ENCODE data around the gene GDE1. TPM values are rescaled to one million over a fixed set of nuclear protein-coding genes. Genes with fewer than 3 reads are reported as not detected.

The GDE1 gene
- total RNA-seq, 4 donors from 2014 or later: 57.3 to 80.9 (median 68.8) TPM

DNA sequence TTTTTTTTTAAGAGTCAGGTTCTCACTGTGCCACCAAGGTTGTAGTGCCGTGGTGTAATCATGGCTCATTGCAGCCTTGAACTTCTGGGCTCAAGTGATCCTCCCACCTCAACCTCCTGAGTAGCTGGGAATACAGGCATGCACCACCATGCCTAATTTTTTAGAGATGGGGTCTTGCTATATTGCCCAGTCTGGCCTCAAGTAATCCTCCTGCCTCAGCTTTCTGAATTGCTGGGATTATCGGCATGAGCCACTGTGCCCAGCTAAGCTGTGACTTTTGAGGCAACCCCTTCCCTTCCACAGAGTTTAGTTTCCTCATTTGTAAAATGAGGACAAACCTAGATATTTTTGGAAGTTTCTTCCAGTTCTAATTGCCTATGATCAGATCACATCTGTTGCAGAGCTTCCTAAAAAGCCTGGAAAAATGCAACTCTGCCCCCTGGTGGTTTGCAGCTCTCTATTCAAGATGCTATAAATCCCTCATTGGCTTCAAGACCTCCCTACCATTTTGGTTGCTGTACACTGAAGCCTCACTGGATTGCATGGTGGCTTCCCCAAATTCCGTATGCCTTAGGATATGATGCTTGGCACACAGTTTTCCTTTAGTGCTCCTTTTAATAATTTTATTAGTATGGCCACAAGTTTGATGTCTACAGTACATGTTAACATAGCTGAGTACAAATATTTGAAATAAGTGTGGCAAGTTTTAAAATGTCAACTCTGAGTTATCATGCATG is 19.3 kb downstream of the GDE1 start:
- 93 to 95% methylated on average over 3 of the region's 3 CpGs for WGBS, 2 donors
- DNase-seq: peak; percentile 74 to 86
- Histone ChIP-seq H3K4me3 (replicated peaks in 1 of 3) (no peak overlapping the region), H3K27me3 (no peaks in the 10 kb centered on the region), H3K9me3 (no peaks in the 10 kb centered on the region), H3K36me3 (peaks cover 18 to 24% of the 10 kb centered on the region in 2 donors), H3K4me1 (peaks cover 14 to 17% of the 10 kb centered on the region in 2 donors), H3K27ac (no peak overlapping the region)
- intact Hi-C loops (cut with DNase I): loop anchor here (5.0 to 10.0 kb wide), 3 partner anchors 110 to 418 kb away; partner anchors contain the start of gene SYT17
- TF ChIP-seq, protein P1, sequence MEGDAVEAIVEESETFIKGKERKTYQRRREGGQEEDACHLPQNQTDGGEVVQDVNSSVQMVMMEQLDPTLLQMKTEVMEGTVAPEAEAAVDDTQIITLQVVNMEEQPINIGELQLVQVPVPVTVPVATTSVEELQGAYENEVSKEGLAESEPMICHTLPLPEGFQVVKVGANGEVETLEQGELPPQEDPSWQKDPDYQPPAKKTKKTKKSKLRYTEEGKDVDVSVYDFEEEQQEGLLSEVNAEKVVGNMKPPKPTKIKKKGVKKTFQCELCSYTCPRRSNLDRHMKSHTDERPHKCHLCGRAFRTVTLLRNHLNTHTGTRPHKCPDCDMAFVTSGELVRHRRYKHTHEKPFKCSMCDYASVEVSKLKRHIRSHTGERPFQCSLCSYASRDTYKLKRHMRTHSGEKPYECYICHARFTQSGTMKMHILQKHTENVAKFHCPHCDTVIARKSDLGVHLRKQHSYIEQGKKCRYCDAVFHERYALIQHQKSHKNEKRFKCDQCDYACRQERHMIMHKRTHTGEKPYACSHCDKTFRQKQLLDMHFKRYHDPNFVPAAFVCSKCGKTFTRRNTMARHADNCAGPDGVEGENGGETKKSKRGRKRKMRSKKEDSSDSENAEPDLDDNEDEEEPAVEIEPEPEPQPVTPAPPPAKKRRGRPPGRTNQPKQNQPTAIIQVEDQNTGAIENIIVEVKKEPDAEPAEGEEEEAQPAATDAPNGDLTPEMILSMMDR (IDR thresholded peaks at IDR 0.05): peak; percentile 53 to 78 (median 66)
- TF ChIP-seq POLR2A (IDR thresholded peaks at IDR 0.05): no peak

DNA sequence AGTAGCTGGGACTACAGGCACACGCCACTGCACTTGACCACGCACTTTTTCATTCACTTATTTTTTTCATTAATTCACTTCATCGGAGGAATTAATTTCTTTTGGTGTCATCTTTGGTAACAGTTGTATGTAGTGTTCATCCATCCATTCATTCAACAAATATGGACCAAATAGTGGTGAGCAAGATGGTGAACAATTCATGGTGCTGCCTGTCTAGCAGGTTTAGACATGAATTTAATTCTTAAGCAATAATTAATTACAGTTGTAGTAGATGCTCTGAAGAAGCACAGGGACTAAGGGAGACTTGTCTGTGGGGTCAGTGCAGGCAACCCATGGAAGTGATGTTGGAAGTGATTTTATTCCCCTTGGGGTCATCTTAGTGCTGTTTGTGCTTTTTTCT is 22.4 kb downstream of the GDE1 start:
- TF ChIP-seq POLR2A (IDR thresholded peaks at IDR 0.05): no peak
- TF ChIP-seq, protein P1 (IDR thresholded peaks at IDR 0.05): no peak
- no peak for DNase-seq
- Histone ChIP-seq H3K4me1 (no peaks in the 10 kb centered on the region), H3K4me3 (replicated peaks in 1 of 3) (no peak overlapping the region), H3K36me3 (peaks cover 18 to 22% of the 10 kb centered on the region in 2 donors), H3K27me3 (no peaks in the 10 kb centered on the region), H3K27ac (no peak overlapping the region), H3K9me3 (no peaks in the 10 kb centered on the region)
- WGBS, 2 donors: 64 to 77% methylated on average over 3 of the region's 3 CpGs
- intact Hi-C loops (cut with DNase I): no loop called here

DNA sequence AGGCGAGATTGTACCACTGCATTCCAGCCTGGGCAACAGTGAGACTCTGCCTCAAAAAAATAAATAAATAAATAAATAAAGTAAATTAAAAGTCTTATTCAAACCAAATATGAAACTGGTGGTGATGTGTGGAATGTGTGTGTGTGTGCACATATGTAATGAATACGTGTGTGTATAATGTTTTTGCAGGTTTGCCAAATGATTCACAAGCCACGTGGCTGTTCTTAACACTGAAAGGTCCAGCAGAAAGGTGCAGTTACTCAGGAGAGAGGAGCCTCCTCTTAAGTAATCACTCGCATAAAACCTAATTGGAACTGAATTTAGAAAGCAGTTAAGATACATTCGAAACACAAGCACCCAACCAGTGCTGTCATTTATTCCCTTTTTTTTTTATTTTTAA is 22.9 kb downstream of the GDE1 start:
- peaks cover 17 to 18% of the 10 kb centered on the region in 2 donors for H3K36me3 ChIP-seq
- H3K27ac ChIP-seq: no peak overlapping the region
- no peak overlapping the region for H3K4me3 ChIP-seq (replicated peaks in 1 of 3)
- 49 to 60% methylated on average over 5 of the region's 5 CpGs for WGBS, 2 donors
- no peaks in the 10 kb centered on the region for H3K9me3 ChIP-seq
- no peaks in the 10 kb centered on the region for H3K4me1 ChIP-seq
- no peak for TF ChIP-seq POLR2A (IDR thresholded peaks at IDR 0.05)
- TF ChIP-seq, protein P1 (IDR thresholded peaks at IDR 0.05): no peak
- intact Hi-C loops (cut with DNase I): no loop called here
- no peak for DNase-seq
- no peaks in the 10 kb centered on the region for H3K27me3 ChIP-seq

DNA sequence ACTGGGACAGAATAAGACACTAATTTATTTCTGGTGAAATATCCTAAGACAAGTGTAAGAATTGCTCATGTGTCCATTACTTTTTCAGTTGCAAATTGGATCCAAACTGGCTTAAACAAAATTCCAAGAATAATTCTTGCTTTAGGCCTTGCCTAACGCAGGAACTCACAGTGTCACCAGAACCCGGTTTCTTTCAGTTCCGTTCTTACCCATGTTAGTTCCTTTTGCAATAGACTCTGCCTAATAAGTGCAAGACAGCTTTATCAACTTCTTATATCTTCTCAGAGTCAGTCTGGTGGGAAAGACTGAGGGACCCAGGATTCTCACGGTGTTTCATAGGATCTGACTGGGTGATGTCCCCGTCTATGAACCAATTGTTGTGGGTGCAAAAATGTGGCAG is 24.7 kb downstream of the GDE1 start:
- WGBS, 2 donors: 78 to 82% methylated on average over 5 of the region's 5 CpGs
- no peak overlapping the region for H3K27ac ChIP-seq
- intact Hi-C loops (cut with DNase I): no loop called here

DNA sequence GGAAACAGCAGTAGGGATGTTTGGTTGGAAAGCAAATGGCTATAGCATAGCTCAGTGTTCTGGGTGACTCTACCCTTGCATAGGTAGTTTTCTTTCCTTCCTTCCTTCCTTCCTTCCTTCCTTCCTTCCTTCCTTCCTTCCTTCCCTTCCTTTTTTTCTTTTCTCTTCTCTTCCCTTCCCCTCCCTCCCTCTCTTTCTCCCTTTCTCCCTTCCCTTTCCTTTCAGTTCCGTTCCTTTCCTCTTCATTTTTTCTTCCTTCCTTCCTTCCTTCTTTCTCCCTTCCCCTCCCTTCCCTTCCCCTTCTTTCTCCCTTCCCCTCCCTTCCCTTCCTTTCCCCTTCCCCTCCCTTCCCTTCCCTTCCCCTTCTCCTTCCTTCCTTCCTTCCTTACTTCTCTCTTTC is 31.3 kb downstream of the GDE1 start:
- Histone ChIP-seq H3K9me3 (no peaks in the 10 kb centered on the region), H3K27ac (no peak overlapping the region), H3K4me3 (replicated peaks in 1 of 3) (no peak overlapping the region), H3K4me1 (no peaks in the 10 kb centered on the region), H3K27me3 (no peaks in the 10 kb centered on the region), H3K36me3 (no peaks in the 10 kb centered on the region)
- intact Hi-C loops (cut with DNase I): no loop called here
- no peak for DNase-seq
- TF ChIP-seq, protein P1 (IDR thresholded peaks at IDR 0.05): no peak
- no peak for TF ChIP-seq POLR2A (IDR thresholded peaks at IDR 0.05)
- WGBS, 2 donors: 81 to 94% methylated on average over 1 of the region's 1 CpG

More for the DNA sequence above, 24.7 kb downstream of the GDE1 start:
- TF ChIP-seq, protein P1 (IDR thresholded peaks at IDR 0.05): no peak
- no peak for TF ChIP-seq POLR2A (IDR thresholded peaks at IDR 0.05)
- Histone ChIP-seq H3K4me3 (replicated peaks in 1 of 3) (no peak overlapping the region), H3K36me3 (peaks cover 7 to 10% of the 10 kb centered on the region in 2 donors), H3K27me3 (no peaks in the 10 kb centered on the region), H3K4me1 (no peaks in the 10 kb centered on the region), H3K9me3 (no peaks in the 10 kb centered on the region)
- no peak for DNase-seq
